Thyroid gland (tissue), 4 donors: Measurements from ENCODE around the gene EPS8.

Source experiments
- CTCF ChIP-seq, 6 experiments: fragments of 200-600 bp in 3 of 6; fragments of 450-650 bp in 3 of 6; sonication (generic) in 3 of 6; IDR thresholded peaks; one replicate each; pipeline ENCODE4 v1.5.1; 2016 to 2019; ENCODE audit warnings: antibody characterized with exemption in 6 of 6, mild to moderate bottlenecking in 2 of 6, inconsistent platforms in 1 of 6, moderate library complexity in 1 of 6
- POLR2A ChIP-seq, 2 donors: fragments of 450-650 bp; IDR thresholded peaks; one replicate each; pipeline ENCODE4 v1.6.1; 2017; ENCODE audit warnings: antibody characterized with exemption in 2 of 2, mild to moderate bottlenecking in 2 of 2, moderate library complexity in 1 of 2

GRCh38 chr12:15808250-15808649 lies 19.1 kb upstream of the EPS8 start:
- TF ChIP-seq CTCF (IDR thresholded peaks at IDR 0.05) (no peak), POLR2A (IDR thresholded peaks at IDR 0.05) (no peak)
